Activated naive CD8-positive, alpha-beta T cell treated with anti-CD3 and anti-CD28 coated beads, Interleukin-2, amount 50 U/mL, for 24 hours (primary cell): ENCODE data around the gene DNAJA1.
A peak's percentile ranks its signal among the peaks of the same experiment; 100 is the strongest.
"Not testable (repeated sequence)": the region's sequence is repeated elsewhere in the genome, so short reads cannot be mapped to it uniquely, and the experiment has no call there.

ENCODE experiments used
- ATAC-seq: fragments of 150-1000 bp; cut with Tn5 transposase; one replicate; pipeline ENCODE4 v1.10.0; 2021
- DNase-seq: peaks from one replicate; pipeline ENCODE4 v3.0.0; 2021
- H3K27ac Mint-ChIP-seq: one replicate; pipeline ENCODE4 v1.8.0; 2021; ENCODE audit warnings: mild to moderate bottlenecking, mixed read lengths
- H3K27me3 Mint-ChIP-seq: one replicate; pipeline ENCODE4 v1.8.0; 2021; ENCODE audit warnings: mixed read lengths
- H3K36me3 Mint-ChIP-seq: one replicate; pipeline ENCODE4 v1.8.0; 2021; ENCODE audit warnings: low read depth, mixed read lengths
- H3K4me1 Mint-ChIP-seq: one replicate; pipeline ENCODE4 v1.8.0; 2021; ENCODE audit warnings: mixed read lengths
- H3K4me3 Mint-ChIP-seq: one replicate; pipeline ENCODE4 v1.8.0; 2021; ENCODE audit warnings: mild to moderate bottlenecking, moderate library complexity, mixed read lengths
- H3K9me3 Mint-ChIP-seq: one replicate; pipeline ENCODE4 v1.8.0; 2021; ENCODE audit warnings: mixed read lengths

Gene DNAJA1

GRCh38 chr9:33082538-33083326, 57.7 kb downstream of the DNAJA1 start:
- peak overlapping the region; percentile 78 for H3K27ac Mint-ChIP-seq
- H3K27me3 Mint-ChIP-seq: no peaks in the 10 kb centered on the region
- ATAC-seq (peak; percentile 60), DNase-seq (no peak)
- peak overlapping the region; percentile 39 for H3K4me3 Mint-ChIP-seq
- H3K36me3 Mint-ChIP-seq: peaks cover 4% of the 10 kb centered on the region
- peaks cover 3% of the 10 kb centered on the region for H3K9me3 Mint-ChIP-seq
- peaks cover 7% of the 10 kb centered on the region for H3K4me1 Mint-ChIP-seq

GRCh38 chr9:33085672-33086071, 60.6 kb downstream of the DNAJA1 start:
- not testable (repeated sequence) for DNase-seq, H3K27me3 Mint-ChIP-seq, H3K27ac Mint-ChIP-seq, H3K4me1 Mint-ChIP-seq, H3K4me3 Mint-ChIP-seq, H3K9me3 Mint-ChIP-seq, H3K36me3 Mint-ChIP-seq, ATAC-seq
